T-helper 17 cell (primary cell): Measurements from ENCODE around the gene ANKMY1. TPM values are rescaled to one million over a fixed set of nuclear protein-coding genes. Genes with fewer than 3 reads are reported as not detected.
A peak's percentile ranks its signal among the peaks of the same experiment; 100 is the strongest.

Experiments
- ATAC-seq: fragments of 150-1000 bp; cut with Tn5 transposase; 2 replicates; pipeline ENCODE4 v1.10.0; 2021; ENCODE audit warnings: mild to moderate bottlenecking, moderate library complexity
- DNase-seq, 3 donors: peaks; one replicate each; pipeline versions ENCODE4 v3.0.0 to v3.0.0-alpha.2; 2020 to 2021
- H3K9me3 ChIP-seq: one replicate; pipeline ENCODE4 v1.7.0; 2013; ENCODE audit warnings: low read length, mild to moderate bottlenecking; ENCODE audit not compliant: control insufficient read depth, poor library complexity, severe bottlenecking
- H3K27ac Mint-ChIP-seq: one replicate; pipeline ENCODE4 v1.8.0; 2022; ENCODE audit warnings: mild to moderate bottlenecking, moderate library complexity, mixed read lengths
- H3K27me3 Mint-ChIP-seq: one replicate; pipeline ENCODE4 v1.8.0; 2022; ENCODE audit warnings: mixed read lengths
- H3K36me3 Mint-ChIP-seq: one replicate; pipeline ENCODE4 v1.8.0; 2022; ENCODE audit warnings: low read depth, mixed read lengths
- H3K4me1 Mint-ChIP-seq: one replicate; pipeline ENCODE4 v1.8.0; 2022; ENCODE audit warnings: mild to moderate bottlenecking, mixed read lengths
- H3K4me3 Mint-ChIP-seq: one replicate; pipeline ENCODE4 v1.8.0; 2022; ENCODE audit warnings: mild to moderate bottlenecking, moderate library complexity, mixed read lengths
- total RNA-seq, 4 donors: library from RNA in 2 of 4; stranded (reverse) in 2 of 4; gene quantifications; one replicate each; pipeline ENCODE4 v1.2.3 and lab custom pipeline; 2022 to 2026

The ANKMY1 gene
- total RNA-seq, 2 donors from 2014 or later = 34.6 to 42.6 TPM

- H3K9me3 ChIP-seq = no peaks in the 10 kb centered on the region
- no peak overlapping the region for H3K27ac Mint-ChIP-seq
- no peaks in the 10 kb centered on the region for H3K36me3 Mint-ChIP-seq
- DNase-seq = peak in 2 of 3 donors; percentile 6 to 8
- no peak for ATAC-seq
- no peak overlapping the region for H3K4me3 Mint-ChIP-seq
- H3K27me3 Mint-ChIP-seq = no peaks in the 10 kb centered on the region
- H3K4me1 Mint-ChIP-seq = no peaks in the 10 kb centered on the region
These were observed 96.2 kb downstream of the ANKMY1 start for GRCh38 chr2:240461471-240462072.

GRCh38 chr2:240460781-240461431, 96.9 kb downstream of the ANKMY1 start:
- DNase-seq (peak in 2 of 3 donors; percentile 0 to 5), ATAC-seq (no peak)
- Mint-ChIP-seq H3K27me3 (no peaks in the 10 kb centered on the region), H3K36me3 (no peaks in the 10 kb centered on the region), H3K27ac (no peak overlapping the region), H3K4me1 (no peaks in the 10 kb centered on the region), H3K4me3 (no peak overlapping the region)
- no peaks in the 10 kb centered on the region for H3K9me3 ChIP-seq

- H3K27ac Mint-ChIP-seq = no peak overlapping the region
- no peak overlapping the region for H3K4me3 Mint-ChIP-seq
These were observed 97.5 kb downstream of the ANKMY1 start for GRCh38 chr2:240460253-240460711.

GRCh38 chr2:240459401-240460252, 98.2 kb downstream of the ANKMY1 start:
- H3K4me3 Mint-ChIP-seq = no peak overlapping the region
- DNase-seq (no peak), ATAC-seq (no peak)
- no peaks in the 10 kb centered on the region for H3K36me3 Mint-ChIP-seq
- no peak overlapping the region for H3K27ac Mint-ChIP-seq
- peaks cover 5% of the 10 kb centered on the region for H3K27me3 Mint-ChIP-seq
- H3K9me3 ChIP-seq = no peaks in the 10 kb centered on the region
- H3K4me1 Mint-ChIP-seq = peaks cover 3% of the 10 kb centered on the region

More at GRCh38 chr2:240460253-240460711, 97.5 kb downstream of the ANKMY1 start:
- H3K9me3 ChIP-seq = no peaks in the 10 kb centered on the region
- no peaks in the 10 kb centered on the region for H3K4me1 Mint-ChIP-seq
- no peaks in the 10 kb centered on the region for H3K27me3 Mint-ChIP-seq
- ATAC-seq (no peak), DNase-seq (peak in 1 of 3 donors; percentile 4)
- H3K36me3 Mint-ChIP-seq = no peaks in the 10 kb centered on the region

- H3K4me3 Mint-ChIP-seq = no peak overlapping the region
- H3K27me3 Mint-ChIP-seq = peaks cover 12% of the 10 kb centered on the region
- H3K27ac Mint-ChIP-seq = no peak overlapping the region
- H3K4me1 Mint-ChIP-seq = peaks cover 4% of the 10 kb centered on the region
- DNase-seq = no peak
- ATAC-seq = no peak
- no peaks in the 10 kb centered on the region for H3K9me3 ChIP-seq
- no peaks in the 10 kb centered on the region for H3K36me3 Mint-ChIP-seq
These were observed 98.8 kb downstream of the ANKMY1 start for GRCh38 chr2:240458900-240459391.

- Mint-ChIP-seq H3K36me3 (no peaks in the 10 kb centered on the region), H3K4me1 (peaks cover 4% of the 10 kb centered on the region), H3K27me3 (peaks cover 12% of the 10 kb centered on the region), H3K27ac (no peak overlapping the region), H3K4me3 (no peak overlapping the region)
- no peaks in the 10 kb centered on the region for H3K9me3 ChIP-seq
- ATAC-seq (no peak), DNase-seq (no peak)
These were observed 99.5 kb downstream of the ANKMY1 start for GRCh38 chr2:240458044-240458899.

- Mint-ChIP-seq H3K27ac (no peak overlapping the region), H3K36me3 (no peaks in the 10 kb centered on the region), H3K27me3 (peaks cover 12% of the 10 kb centered on the region), H3K4me3 (no peak overlapping the region), H3K4me1 (peaks cover 4% of the 10 kb centered on the region)
- DNase-seq (no peak), ATAC-seq (no peak)
- no peaks in the 10 kb centered on the region for H3K9me3 ChIP-seq
These were observed 100.4 kb downstream of the ANKMY1 start for GRCh38 chr2:240457223-240458043.

GRCh38 chr2:240456447-240457222, 101.2 kb downstream of the ANKMY1 start:
- ATAC-seq = no peak
- no peaks in the 10 kb centered on the region for H3K36me3 Mint-ChIP-seq
- peaks cover 17% of the 10 kb centered on the region for H3K27me3 Mint-ChIP-seq
- no peak overlapping the region for H3K4me3 Mint-ChIP-seq
- peaks cover 4% of the 10 kb centered on the region for H3K4me1 Mint-ChIP-seq
- H3K9me3 ChIP-seq = no peaks in the 10 kb centered on the region
- no peak for DNase-seq
- H3K27ac Mint-ChIP-seq = no peak overlapping the region

- DNase-seq (no peak), ATAC-seq (no peak)
- H3K27ac Mint-ChIP-seq = no peak overlapping the region
- H3K36me3 Mint-ChIP-seq = no peaks in the 10 kb centered on the region
- H3K27me3 Mint-ChIP-seq = peaks cover 25% of the 10 kb centered on the region
- H3K9me3 ChIP-seq = no peaks in the 10 kb centered on the region
- no peak overlapping the region for H3K4me3 Mint-ChIP-seq
- H3K4me1 Mint-ChIP-seq = peaks cover 4% of the 10 kb centered on the region
These were observed 101.9 kb downstream of the ANKMY1 start for GRCh38 chr2:240455647-240456446.

GRCh38 chr2:240455272-240455646, 102.5 kb downstream of the ANKMY1 start:
- ATAC-seq (no peak), DNase-seq (no peak)
- H3K9me3 ChIP-seq = no peaks in the 10 kb centered on the region
- Mint-ChIP-seq H3K27me3 (peaks cover 31% of the 10 kb centered on the region), H3K27ac (no peak overlapping the region), H3K4me3 (peak overlapping the region; percentile 63), H3K4me1 (peaks cover 4% of the 10 kb centered on the region), H3K36me3 (peaks cover 2% of the 10 kb centered on the region)
